ENCODE measurements around the gene RAP1GAP2.
"Not testable (repeated sequence)": the region's sequence is repeated elsewhere in the genome, so short reads cannot be mapped to it uniquely, and the experiment has no call there.

Gene RAP1GAP2

DNA sequence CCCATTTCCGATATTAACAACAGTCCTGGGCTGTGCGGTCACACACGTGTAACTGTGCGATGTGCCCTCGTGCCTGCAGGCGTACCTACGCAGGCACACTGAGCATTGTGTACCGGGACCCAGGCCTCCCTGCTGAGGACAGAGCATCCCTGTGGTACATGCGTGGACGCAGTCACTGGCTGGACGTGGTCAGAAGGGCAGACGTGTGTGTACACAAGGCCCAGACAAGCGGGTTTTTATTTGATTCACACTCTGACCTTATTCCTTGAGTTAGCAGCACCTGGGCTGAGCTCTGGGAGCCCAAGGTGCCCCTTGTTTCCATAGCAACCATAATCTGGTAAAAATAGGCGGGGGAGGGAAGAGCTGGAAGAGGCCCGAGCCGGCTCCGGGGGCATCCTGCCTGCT, 19.5 kb downstream of the RAP1GAP2 start:
- H3K4me1 ChIP-seq (ENCODE audit: control insufficient read depth, low read length), result peaks cover 20% of the 10 kb centered on the region
- no peak overlapping the region for H3K4me3 ChIP-seq (ENCODE audit: low read length)
- H3K27ac ChIP-seq (ENCODE audit: low read depth, low read length), result no peak overlapping the region
- H4K20me1 ChIP-seq (ENCODE audit: control insufficient read depth, insufficient read depth, low read depth, low read length), result no peaks in the 10 kb centered on the region
- no peak overlapping the region for H3K4me2 ChIP-seq (ENCODE audit: low read length)
- H3F3A ChIP-seq (ENCODE audit: control insufficient read depth, insufficient read depth), result no peaks in the 10 kb centered on the region
- H3K9me3 ChIP-seq (ENCODE audit: control insufficient read depth, insufficient read depth, low read length), result no peaks in the 10 kb centered on the region
- no peaks in the 10 kb centered on the region for H3K79me2 ChIP-seq (ENCODE audit: control insufficient read depth, low read length)
- no peaks in the 10 kb centered on the region for H3K9me2 ChIP-seq (replicated peaks; ENCODE audit: control insufficient read depth, low read length)
- H3K36me3 ChIP-seq (ENCODE audit: control insufficient read depth, low read length), result no peaks in the 10 kb centered on the region
- peaks cover 10% of the 10 kb centered on the region for H3K27me3 ChIP-seq (ENCODE audit: control insufficient read depth, low read length)
- TF ChIP-seq CTCF (IDR thresholded peaks at IDR 0.05; ENCODE audit: low read depth, low read length, poor library complexity, severe bottlenecking) (no peak), EZH2phosphoT487 (IDR thresholded peaks at IDR 0.05; ENCODE audit: borderline replicate concordance, low read length) (no peak)

GRCh38 chr17:2816688-2817087, 20.4 kb downstream of the RAP1GAP2 start:
- Histone ChIP-seq H3F3A (ENCODE audit: control insufficient read depth, insufficient read depth) (no peaks in the 10 kb centered on the region), H3K4me2 (ENCODE audit: low read length) (no peak overlapping the region), H3K9me2 (replicated peaks; ENCODE audit: control insufficient read depth, low read length) (no peaks in the 10 kb centered on the region)

GRCh38 chr17:2819294-2819693, 23.1 kb downstream of the RAP1GAP2 start:
- not testable (repeated sequence) for H3K79me2 ChIP-seq (ENCODE audit: control insufficient read depth, low read length)

More at GRCh38 chr17:2816688-2817087, 20.4 kb downstream of the RAP1GAP2 start:
- Histone ChIP-seq H3K9me3 (ENCODE audit: control insufficient read depth, insufficient read depth, low read length) (no peaks in the 10 kb centered on the region), H4K20me1 (ENCODE audit: control insufficient read depth, insufficient read depth, low read depth, low read length) (no peaks in the 10 kb centered on the region), H3K79me2 (ENCODE audit: control insufficient read depth, low read length) (no peaks in the 10 kb centered on the region), H3K4me1 (ENCODE audit: control insufficient read depth, low read length) (peaks cover 20% of the 10 kb centered on the region), H3K4me3 (ENCODE audit: low read length) (no peak overlapping the region), H3K27ac (ENCODE audit: low read depth, low read length) (no peak overlapping the region), H3K27me3 (ENCODE audit: control insufficient read depth, low read length) (peaks cover 11% of the 10 kb centered on the region), H3K36me3 (ENCODE audit: control insufficient read depth, low read length) (no peaks in the 10 kb centered on the region)
- TF ChIP-seq CTCF (IDR thresholded peaks at IDR 0.05; ENCODE audit: low read depth, low read length, poor library complexity, severe bottlenecking) (no peak), EZH2phosphoT487 (IDR thresholded peaks at IDR 0.05; ENCODE audit: borderline replicate concordance, low read length) (no peak)

DNA sequence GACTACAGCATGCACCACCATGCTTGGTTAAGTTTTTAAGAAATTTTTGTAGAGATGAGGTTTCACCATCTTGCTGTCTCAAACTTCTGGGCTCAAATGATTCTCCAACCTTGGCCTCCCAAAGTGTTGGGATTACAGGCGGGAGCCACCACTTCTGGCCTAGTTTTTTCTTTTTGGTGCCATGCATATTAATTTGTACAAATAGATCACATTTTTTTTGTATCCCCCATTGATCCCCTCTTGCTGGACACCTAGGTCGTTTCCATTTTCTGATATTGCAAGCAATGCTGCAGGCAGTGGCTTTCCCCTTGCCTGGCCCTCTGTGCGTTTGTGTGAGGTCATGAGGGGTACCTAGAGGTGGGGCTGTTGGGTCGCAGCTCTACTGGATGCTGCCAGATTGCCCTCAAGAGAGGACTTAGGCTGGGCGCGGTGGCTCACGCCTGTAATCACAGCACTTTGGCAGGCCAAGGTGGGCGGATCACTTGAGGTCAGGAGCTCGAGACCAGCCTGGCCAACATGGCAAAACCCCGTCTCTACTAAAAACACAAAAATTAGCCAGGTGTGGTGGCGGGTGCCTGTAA, 23.8 kb downstream of the RAP1GAP2 start:
- H3K27ac ChIP-seq (ENCODE audit: low read depth, low read length), result no peak overlapping the region
- H3K4me1 ChIP-seq (ENCODE audit: control insufficient read depth, low read length), result peaks cover 15% of the 10 kb centered on the region

More at GRCh38 chr17:2819294-2819693, 23.1 kb downstream of the RAP1GAP2 start:
- Histone ChIP-seq H3K27me3 (ENCODE audit: control insufficient read depth, low read length) (peaks cover 14% of the 10 kb centered on the region), H3K4me1 (ENCODE audit: control insufficient read depth, low read length) (peaks cover 17% of the 10 kb centered on the region)
- not testable (repeated sequence) for H3K27ac ChIP-seq (ENCODE audit: low read depth, low read length); H3K4me3 ChIP-seq (ENCODE audit: low read length); H3F3A ChIP-seq (ENCODE audit: control insufficient read depth, insufficient read depth); H3K9me2 ChIP-seq (replicated peaks; ENCODE audit: control insufficient read depth, low read length); H3K9me3 ChIP-seq (ENCODE audit: control insufficient read depth, insufficient read depth, low read length); H3K4me2 ChIP-seq (ENCODE audit: low read length); H3K36me3 ChIP-seq (ENCODE audit: control insufficient read depth, low read length); H4K20me1 ChIP-seq (ENCODE audit: control insufficient read depth, insufficient read depth, low read depth, low read length)

More for the DNA sequence above, 23.8 kb downstream of the RAP1GAP2 start:
- Histone ChIP-seq H3K4me3 (ENCODE audit: low read length) (no peak overlapping the region), H3K79me2 (ENCODE audit: control insufficient read depth, low read length) (no peaks in the 10 kb centered on the region), H4K20me1 (ENCODE audit: control insufficient read depth, insufficient read depth, low read depth, low read length) (no peaks in the 10 kb centered on the region), H3K36me3 (ENCODE audit: control insufficient read depth, low read length) (no peaks in the 10 kb centered on the region), H3K9me2 (replicated peaks; ENCODE audit: control insufficient read depth, low read length) (no peaks in the 10 kb centered on the region), H3K27me3 (ENCODE audit: control insufficient read depth, low read length) (peaks cover 8% of the 10 kb centered on the region), H3F3A (ENCODE audit: control insufficient read depth, insufficient read depth) (no peaks in the 10 kb centered on the region), H3K4me2 (ENCODE audit: low read length) (no peak overlapping the region), H3K9me3 (ENCODE audit: control insufficient read depth, insufficient read depth, low read length) (no peaks in the 10 kb centered on the region)
- TF ChIP-seq CTCF (IDR thresholded peaks at IDR 0.05; ENCODE audit: low read depth, low read length, poor library complexity, severe bottlenecking) (no peak), EZH2phosphoT487 (IDR thresholded peaks at IDR 0.05; ENCODE audit: borderline replicate concordance, low read length) (no peak)

All from DOHH2 (cell line).